GM18858 (cell line): ENCODE measurements around the gene ARHGDIG.

ENCODE experiments used
- ATAC-seq: cut with Tn5 transposase; IDR thresholded peaks from one replicate; pipeline ENCODE4 v1.9.1; 2021; ENCODE audit not compliant: unreplicated experiment

Gene ARHGDIG

GRCh38 chr16:279531-279930 is 860 bp upstream of the ARHGDIG start:
- no peak for ATAC-seq

- no peak for ATAC-seq
These were observed 358 bp upstream of the ARHGDIG start for GRCh38 chr16:280005-280460.

- no peak for ATAC-seq
These were observed 734 bp downstream of the ARHGDIG start for GRCh38 chr16:280991-281659.

GRCh38 chr16:281660-282255 is 1.4 kb downstream of the ARHGDIG start:
- no peak for ATAC-seq

- no peak for ATAC-seq
These were observed 2.1 kb downstream of the ARHGDIG start for GRCh38 chr16:282491-282890.

GRCh38 chr16:283033-283805 is 2.8 kb downstream of the ARHGDIG start, which contains the start of gene PDIA2:
TSS of gene PDIA2 (plus strand) at chr16:283164. CDS start at chr16:283170, 6 bp downstream.
- no peak for ATAC-seq

GRCh38 chr16:284204-285120 is 4.1 kb downstream of the ARHGDIG start:
- ATAC-seq: no peak

- ATAC-seq: no peak
These were observed 5.0 kb downstream of the ARHGDIG start for GRCh38 chr16:285146-286055.

- no peak for ATAC-seq
These were observed 6.3 kb downstream of the ARHGDIG start for GRCh38 chr16:286491-287297.

- ATAC-seq: no peak
These were observed 7.0 kb downstream of the ARHGDIG start for GRCh38 chr16:287298-287811.

- ATAC-seq: no peak
These were observed 7.9 kb downstream of the ARHGDIG start for GRCh38 chr16:287981-288920.

- no peak for ATAC-seq
These were observed 9.1 kb downstream of the ARHGDIG start for GRCh38 chr16:289395-289997.

- ATAC-seq: no peak
These were observed 9.8 kb downstream of the ARHGDIG start for GRCh38 chr16:290015-290680.

- ATAC-seq: no peak
These were observed 10.5 kb downstream of the ARHGDIG start for GRCh38 chr16:290681-291405.

GRCh38 chr16:291539-291938 is 11.1 kb downstream of the ARHGDIG start:
- ATAC-seq: no peak
